Measurements from ENCODE around the gene NAPB. TPM values are rescaled to one million over a fixed set of nuclear protein-coding genes. Genes with fewer than 3 reads are reported as not detected.

The NAPB gene
- total RNA-seq, 1 experiment from 2014 or later: 5.8 TPM

GRCh38 chr20:23408957-23409356 is 12.3 kb downstream of the NAPB start:
- ChIA-PET POLR2A (no interaction called here), CTCF (no interaction called here)
- no peaks in the 10 kb centered on the region for H3K9me3 ChIP-seq (ENCODE audit: control insufficient read depth, insufficient read depth, low read depth, low read length)
- no peaks in the 10 kb centered on the region for H3K27me3 ChIP-seq (ENCODE audit: control insufficient read depth, insufficient read depth, low read length)
- no peaks in the 10 kb centered on the region for H3K36me3 ChIP-seq (ENCODE audit: control insufficient read depth, insufficient read depth, low read length)
- no TSS peak for BruUV-seq (replicated peaks)
- TF ChIP-seq CTCF (IDR thresholded peaks at IDR 0.05) (no peak), POLR2AphosphoS5 (IDR thresholded peaks at IDR 0.05; ENCODE audit: low read depth, low read length) (no peak), REST (IDR thresholded peaks at IDR 0.05; ENCODE audit: insufficient read depth in 1 of 2, low read depth in 2 of 2, low read length in 1 of 2) (no peak), SIN3A (IDR thresholded peaks at IDR 0.05; ENCODE audit: borderline replicate concordance, insufficient read depth, low read depth, low read length) (no peak), TCF7L2 (IDR thresholded peaks at IDR 0.05; ENCODE audit: low read depth, low read length) (no peak)
- intact Hi-C loops (cut with micrococcal nuclease; ENCODE audit: unreplicated experiment): no loop called here
- no peak for ATAC-seq
- no peak for DNase-seq (ENCODE audit: low read depth, low spot score)
- no peak overlapping the region for H3K27ac ChIP-seq (ENCODE audit: low read length)
- H3K4me1 ChIP-seq (ENCODE audit: control insufficient read depth, insufficient read depth, low read length): no peaks in the 10 kb centered on the region; the same call in 1 of the 2 replicates
- in situ Hi-C loops (cut with HindIII; ENCODE audit: low pct_unique_long_range_greater_than_20kb, low sequenced_read_pairs): no loop called here
- no peak overlapping the region for H3K4me3 ChIP-seq (ENCODE audit: low read depth in 2 of 2, low read length in 2 of 2)

DNA sequence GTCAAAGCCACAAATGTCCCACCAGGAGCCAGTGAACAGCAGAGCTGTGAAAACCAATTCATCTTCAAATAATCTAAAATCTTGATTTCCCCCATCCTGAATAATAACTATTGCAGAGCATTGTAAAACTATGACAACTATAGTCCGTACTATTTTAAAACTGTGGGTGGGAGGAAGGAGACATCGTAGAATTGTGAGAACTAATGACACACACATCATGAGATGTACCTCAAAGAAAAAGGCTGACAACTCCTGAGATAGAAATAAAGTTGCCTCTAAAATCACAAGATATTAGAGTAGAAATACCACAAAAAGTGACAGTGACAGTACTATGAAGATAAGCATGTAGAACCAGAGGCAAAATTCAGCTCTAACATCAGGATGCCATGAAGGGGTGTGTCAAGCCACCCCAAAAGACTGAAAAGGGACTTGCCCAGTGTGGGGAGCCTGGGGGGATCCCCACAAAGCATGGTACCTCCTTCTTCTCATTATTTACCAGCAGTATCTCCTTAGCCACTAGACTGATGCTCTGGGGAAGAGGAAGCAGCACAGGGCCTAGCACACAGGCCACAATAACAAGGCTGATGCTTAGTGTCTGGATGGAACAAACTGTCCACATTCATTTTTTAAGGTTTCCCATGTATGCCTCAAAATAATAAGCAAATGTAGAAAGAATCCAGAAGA is 13.4 kb downstream of the NAPB start:
- Histone ChIP-seq H3K27me3 (ENCODE audit: control insufficient read depth, insufficient read depth, low read length) (no peaks in the 10 kb centered on the region), H3K4me1 (ENCODE audit: control insufficient read depth, insufficient read depth, low read length) (no peaks in the 10 kb centered on the region; the same call in 1 of the 2 replicates), H3K36me3 (ENCODE audit: control insufficient read depth, insufficient read depth, low read length) (no peaks in the 10 kb centered on the region), H3K9me3 (ENCODE audit: control insufficient read depth, insufficient read depth, low read depth, low read length) (no peaks in the 10 kb centered on the region), H3K27ac (ENCODE audit: low read length) (no peak overlapping the region), H3K4me3 (ENCODE audit: low read depth in 2 of 2, low read length in 2 of 2) (no peak overlapping the region)
- ChIA-PET CTCF (no interaction called here), POLR2A (no interaction called here)
- ATAC-seq (no peak), DNase-seq (ENCODE audit: low read depth, low spot score) (no peak)
- no TSS peak for BruUV-seq (replicated peaks)
- intact Hi-C loops (cut with micrococcal nuclease; ENCODE audit: unreplicated experiment): no loop called here
- TF ChIP-seq SIN3A (IDR thresholded peaks at IDR 0.05; ENCODE audit: borderline replicate concordance, insufficient read depth, low read depth, low read length): no peak
- TF ChIP-seq REST (IDR thresholded peaks at IDR 0.05; ENCODE audit: insufficient read depth in 1 of 2, low read depth in 2 of 2, low read length in 1 of 2): no peak
- TF ChIP-seq TCF7L2 (IDR thresholded peaks at IDR 0.05; ENCODE audit: low read depth, low read length): no peak
- no peak for TF ChIP-seq CTCF (IDR thresholded peaks at IDR 0.05)
- no peak for TF ChIP-seq POLR2AphosphoS5 (IDR thresholded peaks at IDR 0.05; ENCODE audit: low read depth, low read length)
- in situ Hi-C loops (cut with HindIII; ENCODE audit: low pct_unique_long_range_greater_than_20kb, low sequenced_read_pairs): no loop called here
